ENCODE data around the gene ADGRG6.

The ADGRG6 gene

DNA sequence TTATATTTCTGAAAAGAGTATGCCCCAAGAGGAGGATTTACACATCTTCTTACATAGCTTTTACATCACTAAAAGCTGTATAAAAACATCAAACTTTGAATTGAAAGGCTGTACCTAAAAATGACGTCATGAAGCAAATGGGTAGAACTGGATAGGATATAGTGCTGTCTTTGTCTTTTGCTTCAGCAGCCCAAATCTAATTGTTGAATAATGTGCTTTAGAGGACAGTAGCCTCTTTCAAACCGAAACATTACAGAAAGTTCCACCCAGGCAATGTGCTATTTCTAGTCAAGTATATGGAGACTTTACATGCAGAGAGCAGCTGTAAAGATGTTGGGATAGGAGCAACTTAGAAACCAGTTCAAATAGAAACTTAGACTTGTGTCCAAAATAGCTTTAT lies 51.9 kb downstream of the ADGRG6 start:
- DNase-seq: no peak

DNA sequence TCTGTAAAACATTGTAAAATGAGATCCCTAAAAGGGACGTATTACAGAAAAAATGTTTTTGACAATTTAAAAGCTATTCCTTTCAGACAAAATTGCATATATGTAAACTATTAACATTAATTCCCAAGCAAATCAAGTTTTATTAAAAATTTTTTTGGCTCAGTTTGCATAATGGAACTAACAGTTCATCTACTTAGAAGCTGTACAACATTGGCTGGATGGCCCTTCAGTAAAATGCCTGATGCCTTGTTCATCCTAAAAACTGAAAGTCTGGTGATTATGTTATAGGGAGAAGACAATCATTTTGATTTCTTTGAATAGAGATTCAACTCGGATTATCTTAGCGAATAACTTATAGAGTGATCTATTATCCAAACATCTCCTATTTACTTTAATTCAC lies 52.8 kb downstream of the ADGRG6 start:
- DNase-seq: no peak

DNA sequence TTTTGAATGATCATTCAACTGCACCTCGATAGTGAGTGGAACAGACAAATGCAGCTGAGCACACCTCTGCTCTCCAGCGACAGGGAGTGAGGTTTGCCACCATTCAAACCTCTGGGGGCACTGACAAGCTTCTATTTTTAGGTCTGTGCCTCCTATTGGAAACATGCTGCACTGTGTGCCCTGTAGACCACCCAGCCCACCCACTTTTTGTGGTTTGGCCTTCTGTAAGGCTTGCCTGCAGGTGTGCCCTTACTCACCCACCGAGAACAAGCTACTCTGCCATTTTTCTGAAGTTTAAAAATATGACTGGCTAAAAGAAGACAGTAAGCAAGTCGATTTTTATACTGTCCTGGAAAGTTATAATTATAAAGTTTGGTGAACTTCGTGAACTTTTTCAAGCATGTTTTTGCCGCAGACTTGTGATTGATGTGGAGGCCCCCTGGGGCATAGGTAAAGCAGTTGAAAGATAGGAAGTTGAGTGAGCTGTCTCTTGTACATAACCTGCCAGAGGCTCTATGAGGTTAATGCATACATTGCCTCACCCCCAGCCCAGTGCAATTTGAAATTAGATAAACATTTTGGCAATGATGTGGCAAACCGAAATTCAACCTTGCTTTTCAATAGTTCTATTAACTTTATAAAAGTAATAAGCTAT lies 53.8 kb downstream of the ADGRG6 start:
- no peak for DNase-seq

DNA sequence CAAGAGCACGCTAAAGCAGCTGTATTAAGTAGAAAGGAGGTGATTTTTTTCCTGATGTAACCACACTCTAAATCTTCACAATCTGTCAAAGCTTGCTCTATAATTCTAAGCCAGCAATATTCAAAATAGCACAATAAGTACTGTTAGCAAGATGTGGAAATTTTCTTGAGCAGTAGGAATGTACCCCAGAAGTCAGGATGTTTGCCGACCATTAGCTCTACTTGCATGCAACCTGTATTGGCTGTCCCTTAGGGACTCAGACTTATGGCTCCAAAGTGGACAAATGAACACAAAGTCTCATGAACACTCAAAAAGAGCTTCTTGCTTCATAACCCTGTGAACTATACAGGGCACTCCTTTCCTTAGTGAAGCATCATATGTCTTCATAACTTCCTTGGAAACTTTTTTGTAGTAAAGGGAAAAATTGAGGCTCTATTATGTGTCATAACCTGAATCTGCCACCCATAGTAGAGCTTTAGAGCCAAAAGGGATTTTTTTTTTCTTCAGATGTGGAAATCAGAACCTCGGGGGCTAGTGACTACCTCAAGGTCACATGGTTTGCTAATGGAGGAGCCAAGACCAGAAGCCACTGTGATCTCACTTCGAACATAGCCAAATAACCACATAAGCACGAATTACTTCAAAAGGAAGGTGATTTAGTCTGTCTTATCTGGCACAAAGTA lies 54.5 kb downstream of the ADGRG6 start:
- DNase-seq: no peak

DNA sequence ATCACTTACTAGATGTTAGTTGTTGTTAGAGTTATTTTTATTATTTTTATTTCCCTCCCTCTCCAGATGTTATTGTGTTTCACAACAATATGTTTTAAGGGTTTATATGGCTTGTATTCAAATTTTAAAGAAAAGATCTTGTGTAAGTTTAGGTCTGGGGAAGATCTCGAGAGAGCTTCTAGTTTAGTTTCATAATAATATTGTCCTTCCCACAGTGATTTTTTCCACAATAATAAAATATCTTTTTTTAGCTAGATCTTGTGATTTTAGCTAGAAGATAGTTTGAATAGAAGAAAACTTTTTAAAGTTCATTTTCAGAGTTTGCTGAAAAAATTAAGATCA lies 55.0 kb downstream of the ADGRG6 start:
- no peak for DNase-seq

DNA sequence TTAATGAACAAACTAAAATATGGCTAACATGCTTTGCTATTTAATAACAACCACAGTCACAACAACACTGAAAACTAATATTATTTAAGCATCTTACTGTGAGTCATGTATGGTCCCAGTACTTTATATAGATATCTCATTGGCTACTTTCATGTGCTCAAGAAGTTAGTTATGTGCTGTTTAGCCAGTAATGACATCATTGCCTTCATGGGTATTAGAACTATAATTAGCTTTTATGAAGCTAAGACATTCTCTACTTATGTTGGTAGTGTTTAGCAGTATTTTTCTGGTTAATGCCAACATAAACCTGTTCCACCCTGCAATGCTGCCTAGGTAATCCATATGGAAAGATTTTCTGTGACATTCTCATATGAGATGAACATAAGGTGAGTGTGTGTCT lies 56.1 kb downstream of the ADGRG6 start:
- no peak for DNase-seq

DNA sequence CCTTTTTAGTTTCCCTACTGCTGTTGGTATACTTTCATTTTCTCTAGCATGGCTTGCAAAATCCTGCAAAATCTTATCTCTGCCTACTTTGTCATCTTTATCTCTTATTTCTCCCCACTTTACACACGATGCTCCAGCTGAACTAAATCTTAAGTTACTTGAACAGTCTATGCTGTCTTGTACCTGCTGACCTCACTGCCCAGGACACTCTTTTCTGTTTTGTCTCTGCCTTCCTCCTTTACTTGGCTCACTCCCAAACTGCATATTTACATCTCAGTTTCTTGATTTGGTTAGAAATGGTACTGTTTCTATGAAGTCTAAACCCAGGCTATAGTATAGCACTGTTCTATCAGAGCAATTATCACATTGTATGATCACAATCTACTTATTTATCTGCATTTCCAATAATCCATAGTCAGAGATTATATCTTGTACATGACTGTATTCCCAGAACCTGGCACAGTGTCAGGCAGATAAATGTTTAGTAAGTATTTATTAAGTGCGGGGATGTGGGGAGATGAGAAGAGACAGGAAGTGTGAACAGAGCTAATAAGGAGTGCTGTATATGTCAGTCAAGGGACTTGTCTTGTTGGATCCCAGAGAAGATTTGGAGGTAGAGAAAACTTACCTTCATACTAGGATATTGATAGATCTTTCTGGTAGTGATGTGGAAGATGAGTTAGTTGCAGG lies 57.6 kb downstream of the ADGRG6 start:
- DNase-seq: no peak

DNA sequence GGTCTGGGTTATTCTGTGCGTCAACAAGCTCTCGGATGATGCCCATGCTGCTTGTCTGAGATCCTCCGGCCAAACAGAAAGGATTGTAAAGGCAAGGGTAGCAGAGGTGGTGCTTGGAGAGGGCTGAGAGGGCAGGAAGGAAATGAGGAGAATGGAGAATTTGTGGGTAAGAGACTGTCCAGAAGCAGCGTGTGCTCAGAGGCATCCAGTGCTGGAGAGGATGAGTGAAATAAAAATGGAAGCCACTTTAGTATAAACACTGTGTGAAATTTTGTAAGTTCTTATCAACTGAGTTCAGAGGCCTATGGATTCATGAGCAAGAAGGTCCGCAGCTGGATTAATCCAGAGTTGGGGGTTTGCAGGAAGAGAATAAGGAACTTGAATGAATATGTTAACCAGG lies 59.5 kb downstream of the ADGRG6 start:
- DNase-seq: no peak

DNA sequence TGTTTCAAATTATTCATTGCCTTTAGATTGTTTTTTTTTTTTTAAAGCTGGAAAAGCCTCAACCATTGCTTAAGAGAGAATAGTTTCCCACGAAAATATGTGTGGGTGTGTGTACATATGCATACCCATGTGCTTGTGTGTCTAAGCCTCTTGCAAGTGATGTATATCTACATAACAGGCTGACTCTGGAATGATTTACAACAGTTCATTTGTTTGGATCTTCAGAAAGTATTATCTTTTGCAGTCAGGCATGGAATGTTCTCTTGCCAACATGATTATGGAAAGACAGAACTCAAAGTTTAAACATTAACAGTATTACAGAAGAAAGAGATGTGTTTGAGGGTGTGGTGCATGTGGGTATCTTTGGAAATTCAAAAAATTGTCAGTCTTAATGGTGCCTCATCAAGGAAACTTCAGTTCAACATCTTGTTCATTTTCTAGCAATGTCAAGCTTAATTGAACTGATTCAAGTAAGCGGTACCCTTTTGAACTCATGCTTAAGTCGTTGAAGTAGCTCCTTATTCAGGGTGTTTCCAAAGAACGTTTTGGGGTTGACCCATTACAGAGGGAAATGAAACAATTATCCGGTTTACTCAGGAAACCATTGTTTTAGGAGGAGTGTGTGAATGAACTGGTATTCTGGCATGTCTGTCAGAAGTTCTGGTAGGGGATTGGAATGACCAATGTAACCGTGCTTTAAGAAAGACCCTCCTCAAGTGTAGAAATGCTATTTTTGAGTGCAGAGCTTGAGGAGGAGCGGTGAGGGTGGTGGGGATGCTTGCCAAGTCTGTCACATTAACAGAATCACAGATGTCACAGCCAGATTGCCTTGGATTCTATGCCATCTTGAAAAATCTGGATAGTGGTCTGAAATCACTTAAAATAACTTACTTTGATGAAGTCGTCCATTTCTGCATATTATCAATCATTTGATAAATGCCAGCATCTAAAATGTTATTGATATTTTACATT lies 60.3 kb downstream of the ADGRG6 start:
- no peak for DNase-seq

DNA sequence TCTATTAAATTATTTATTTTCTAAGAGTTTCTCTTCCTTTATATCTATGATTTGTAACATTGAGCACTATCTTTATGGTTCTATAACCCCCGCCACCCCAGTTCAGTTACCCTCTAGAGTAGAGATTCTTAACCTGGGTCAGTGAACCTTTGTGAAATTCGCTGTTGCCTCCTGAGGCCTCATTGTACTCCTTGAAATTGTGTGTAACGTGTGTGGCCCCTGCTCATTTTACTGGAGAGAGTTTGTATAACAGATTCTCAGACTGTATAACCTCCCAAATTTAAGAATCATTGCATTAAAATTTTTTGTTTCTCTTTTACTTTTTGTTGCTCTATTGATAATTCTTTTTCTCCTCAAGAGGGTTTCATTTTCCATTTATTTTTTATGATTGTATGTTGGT lies 65.3 kb downstream of the ADGRG6 start:
- no peak for DNase-seq

DNA sequence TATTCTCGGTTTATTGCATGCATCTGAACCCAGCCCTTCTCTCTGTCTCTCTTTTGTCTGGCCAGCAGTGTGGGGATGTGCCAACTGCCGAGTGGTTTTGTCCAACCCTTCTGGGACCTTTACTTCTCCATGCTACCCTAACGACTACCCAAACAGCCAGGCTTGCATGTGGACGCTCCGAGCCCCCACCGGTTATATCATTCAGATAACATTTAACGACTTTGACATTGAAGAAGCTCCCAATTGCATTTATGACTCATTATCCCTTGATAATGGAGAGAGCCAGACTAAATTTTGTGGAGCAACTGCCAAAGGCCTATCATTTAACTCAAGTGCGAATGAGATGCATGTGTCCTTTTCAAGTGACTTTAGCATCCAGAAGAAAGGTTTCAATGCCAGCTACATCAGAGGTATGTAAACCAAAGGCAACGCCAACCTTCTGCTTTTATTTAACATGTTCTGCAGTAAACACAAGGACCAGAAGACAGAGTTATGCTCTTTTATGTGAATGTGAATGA lies 65.8 kb downstream of the ADGRG6 start:
- DNase-seq: no peak

DNA sequence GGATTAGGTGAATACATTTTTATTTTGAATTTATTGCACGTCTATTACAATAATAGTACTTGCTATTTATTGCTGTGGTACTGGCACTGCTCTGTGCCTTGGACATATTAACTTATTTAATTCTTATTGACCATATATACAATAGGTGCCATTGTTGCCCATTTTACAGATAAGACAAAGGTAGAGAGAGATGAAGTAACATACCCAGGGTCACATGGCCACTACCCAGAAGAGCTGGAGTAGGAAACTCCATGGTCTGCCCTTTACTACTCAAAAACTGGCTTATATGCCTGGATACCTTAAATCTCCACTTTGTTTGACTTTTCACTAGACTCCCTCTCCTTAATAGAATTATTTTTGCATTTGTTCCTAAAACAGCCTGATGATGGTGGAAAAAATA lies 67.5 kb downstream of the ADGRG6 start:
- DNase-seq: no peak

DNA sequence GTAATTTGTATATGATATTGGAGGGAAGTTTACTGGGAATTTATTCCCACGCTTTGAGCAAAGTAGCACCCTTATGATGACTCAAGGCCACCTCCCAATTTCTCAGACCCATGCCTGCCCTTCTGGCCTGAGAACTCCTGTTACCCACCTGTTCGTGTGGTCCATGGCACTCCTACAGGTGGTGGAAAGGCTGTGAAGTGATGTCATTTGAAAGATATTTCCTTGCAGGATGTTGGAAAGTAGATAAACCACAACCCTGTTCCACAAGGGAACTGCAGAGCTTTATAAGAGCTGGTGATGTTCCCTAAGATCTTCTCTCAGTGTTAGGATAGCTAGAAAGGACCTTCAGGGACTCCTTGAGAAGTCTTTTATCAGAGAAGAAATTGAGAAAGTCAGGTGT lies 70.5 kb downstream of the ADGRG6 start:
- no peak for DNase-seq

DNA sequence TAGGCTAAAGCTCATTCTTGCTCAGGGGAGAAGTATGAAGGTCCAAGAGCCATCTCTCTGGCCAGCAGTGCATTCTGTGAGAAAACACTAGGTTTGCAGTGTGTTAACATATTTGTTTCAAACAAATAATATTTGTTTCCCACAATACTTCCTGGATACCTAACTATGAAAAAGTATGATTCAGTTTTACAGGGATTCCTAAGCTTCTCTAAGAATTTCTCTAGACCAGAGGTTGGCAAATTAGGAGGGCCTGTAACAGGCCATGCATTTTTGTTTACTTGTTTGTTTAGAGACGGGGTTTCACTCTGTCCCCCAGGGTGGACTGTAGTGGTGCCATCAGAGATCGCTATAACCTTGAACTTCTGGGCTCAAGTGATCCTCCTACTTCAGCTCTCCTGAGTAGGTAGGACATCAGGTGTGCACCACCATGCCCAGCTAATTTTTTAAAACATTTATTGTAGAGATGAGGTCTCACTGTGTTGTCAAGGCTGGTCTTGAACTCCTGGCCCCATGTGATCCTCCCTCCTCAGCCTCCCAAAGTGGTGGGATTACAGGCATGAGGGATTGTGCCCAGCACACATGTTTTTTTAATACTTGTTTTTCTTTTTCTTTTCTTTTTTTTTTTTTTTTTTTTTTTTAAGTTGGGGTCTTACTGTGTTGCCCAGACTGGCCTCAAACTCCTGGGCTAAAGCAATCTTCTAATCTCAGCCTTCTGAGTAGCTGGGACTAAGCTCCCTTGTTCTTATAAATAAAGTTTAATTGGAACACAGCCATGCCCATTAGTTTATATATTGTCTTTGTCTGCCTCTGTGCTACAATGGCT lies 71.7 kb downstream of the ADGRG6 start:
- no peak for DNase-seq

DNA sequence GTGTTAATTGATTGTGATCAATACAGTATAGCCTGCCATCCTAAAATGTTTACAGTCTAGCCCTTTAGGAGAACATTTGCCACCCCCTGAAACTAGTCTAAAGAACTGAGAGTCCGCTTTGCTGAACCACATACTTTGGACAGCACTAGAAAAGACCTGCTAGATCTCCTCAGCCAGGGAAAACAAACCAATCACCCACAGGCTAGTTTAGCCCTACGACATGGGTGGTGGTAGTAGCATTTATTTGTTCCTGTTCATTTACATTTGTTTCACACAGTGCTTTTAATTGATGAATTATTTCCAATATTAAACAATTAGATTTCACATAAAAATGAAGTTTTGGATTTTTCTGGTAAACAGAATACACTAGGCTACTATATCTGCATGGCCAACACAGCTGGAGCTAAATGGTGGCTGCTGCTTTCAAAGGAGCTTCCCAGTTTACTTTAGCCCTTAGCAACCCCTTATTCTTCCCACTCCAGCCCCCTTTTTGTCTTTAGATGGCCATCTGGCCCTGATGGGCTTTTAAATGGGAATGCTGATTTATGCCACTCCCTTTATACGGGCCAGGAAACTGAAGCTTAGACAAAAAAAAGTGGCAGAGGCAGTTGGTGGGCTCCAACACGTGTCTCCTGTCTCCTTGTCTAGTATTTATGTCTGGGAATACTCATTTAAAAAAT lies 72.4 kb downstream of the ADGRG6 start:
- no peak for DNase-seq

DNA sequence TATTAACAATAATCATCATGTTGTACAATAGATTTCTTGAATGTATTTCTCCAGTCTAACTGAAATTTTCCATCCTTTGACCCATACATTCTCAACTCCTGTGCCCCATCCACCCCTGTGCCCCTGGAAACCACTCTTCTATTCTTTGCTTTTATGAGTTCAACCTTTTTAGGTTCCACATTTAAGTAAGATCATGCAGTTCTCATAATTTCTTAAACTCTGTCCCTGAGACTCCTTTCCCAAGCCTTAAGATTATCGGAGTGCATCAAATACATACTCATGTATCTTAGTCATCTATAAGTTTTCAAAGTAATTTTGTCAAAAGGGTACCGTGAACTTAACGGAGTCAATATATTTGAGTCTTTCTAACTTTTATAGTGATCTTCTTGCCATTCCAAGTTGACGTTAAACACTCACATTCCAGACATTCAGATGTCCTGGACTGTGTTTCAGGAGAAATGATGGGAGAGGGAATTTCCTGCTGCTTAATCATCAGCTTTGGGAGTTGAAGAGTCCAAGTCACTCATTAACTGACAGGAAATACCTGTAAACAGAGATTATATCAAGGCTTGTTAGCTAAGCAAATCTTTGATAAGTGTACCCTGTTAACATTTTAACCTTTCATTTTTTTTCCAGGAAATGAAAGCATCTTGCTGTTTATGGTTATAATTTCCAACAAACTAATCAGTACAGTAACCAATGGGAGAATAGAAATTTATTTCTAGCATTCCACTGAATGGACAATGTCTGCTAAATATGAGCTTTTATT lies 73.3 kb downstream of the ADGRG6 start:
- no peak for DNase-seq

DNA sequence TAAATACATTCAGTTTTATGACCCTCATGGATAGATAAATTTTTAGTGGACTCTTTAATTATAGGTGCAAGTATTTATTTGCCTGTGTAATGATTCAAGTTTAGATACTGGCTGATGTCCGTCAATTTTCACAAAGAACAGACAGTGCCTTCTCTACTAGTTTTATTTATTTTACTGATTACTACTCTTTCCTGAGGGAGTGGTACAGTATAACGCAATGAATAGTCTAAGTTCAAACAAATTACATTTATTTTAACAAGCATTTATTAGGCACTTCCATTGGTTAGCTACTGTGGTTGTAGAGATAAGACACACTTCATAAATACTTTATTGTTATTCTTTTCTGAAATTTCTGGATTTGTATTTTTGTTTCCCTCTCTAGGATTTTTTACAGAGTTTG lies 74.3 kb downstream of the ADGRG6 start:
- DNase-seq: no peak

DNA sequence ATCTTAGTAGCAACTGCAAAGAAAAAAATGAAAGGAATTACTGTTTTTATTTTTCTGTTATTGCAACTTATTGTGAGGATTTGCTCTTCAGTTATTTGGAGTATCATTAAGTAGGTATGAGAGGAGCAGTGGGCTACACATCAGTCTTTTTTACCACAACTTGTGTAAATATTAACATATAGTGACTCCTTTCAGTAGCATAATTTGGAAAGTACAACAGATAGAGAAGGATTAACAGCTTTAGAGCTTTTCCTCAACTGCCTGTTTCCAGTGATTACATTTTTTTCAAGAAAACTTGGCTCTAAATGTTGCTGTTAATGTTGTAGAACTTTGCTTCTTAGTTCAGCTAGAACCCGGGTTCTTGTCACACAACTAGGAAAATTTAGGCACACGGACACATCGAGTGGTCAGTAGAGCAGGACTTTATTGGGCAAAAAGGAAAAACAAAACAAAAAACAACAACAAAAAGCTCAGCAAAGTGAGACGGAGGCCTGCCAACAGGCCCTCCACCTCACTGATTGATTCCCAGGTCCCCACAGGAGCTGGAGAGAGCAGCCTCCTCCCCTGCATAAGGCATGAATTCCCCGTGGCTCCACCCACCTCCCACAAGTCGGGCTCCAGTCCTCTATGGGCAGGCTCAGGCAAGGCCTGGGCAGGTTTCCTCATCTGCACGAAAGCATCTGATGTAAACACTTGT lies 75.1 kb downstream of the ADGRG6 start:
- no peak for DNase-seq

DNA sequence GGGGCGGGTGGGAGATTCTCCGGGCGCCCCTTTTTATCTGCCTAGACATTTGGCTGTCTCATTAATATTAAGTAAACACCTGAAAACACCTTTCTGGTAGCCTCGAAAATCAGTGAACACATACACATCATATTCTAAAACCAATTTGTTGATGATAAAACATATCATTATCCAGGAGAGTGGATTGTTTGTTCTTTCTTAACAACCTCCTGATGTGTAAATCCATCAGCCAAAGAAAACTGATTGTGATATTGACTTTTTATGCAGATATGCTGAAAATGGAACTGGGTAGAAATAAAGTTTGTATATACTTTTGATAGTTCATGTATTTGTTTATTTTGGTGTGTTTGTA lies 75.7 kb downstream of the ADGRG6 start:
- no peak for DNase-seq
